Right lobe of liver (tissue), 4 donors: ENCODE results near the gene BST2.
"Not testable (repeated sequence)": the region's sequence is repeated elsewhere in the genome, so short reads cannot be mapped to it uniquely, and the experiment has no call there.

ENCODE experiments used
- POLR2A ChIP-seq: fragments of 450-650 bp; IDR thresholded peaks from one replicate; pipeline ENCODE4 v1.6.1; 2017; ENCODE audit warnings: antibody characterized with exemption, mild to moderate bottlenecking
- TF ChIP-seq, protein P1 (sequence below), 4 donors: fragments of 200-600 bp in 3 of 4; fragments of 450-650 bp in 1 of 4; IDR thresholded peaks; one replicate each; pipeline versions ENCODE4 v1.5.1 to v1.8.0; 2016 to 2022; ENCODE audit warnings: antibody characterized with exemption in 4 of 4, mild to moderate bottlenecking in 2 of 4
- donor health status: DM: no; HTN: no; CAD: no.
- donor health status: DM: no; HTN: no; CAD: no.
- donor health status: DM: no; HTN: yes; CAD: no.

- TF ChIP-seq, protein P1, sequence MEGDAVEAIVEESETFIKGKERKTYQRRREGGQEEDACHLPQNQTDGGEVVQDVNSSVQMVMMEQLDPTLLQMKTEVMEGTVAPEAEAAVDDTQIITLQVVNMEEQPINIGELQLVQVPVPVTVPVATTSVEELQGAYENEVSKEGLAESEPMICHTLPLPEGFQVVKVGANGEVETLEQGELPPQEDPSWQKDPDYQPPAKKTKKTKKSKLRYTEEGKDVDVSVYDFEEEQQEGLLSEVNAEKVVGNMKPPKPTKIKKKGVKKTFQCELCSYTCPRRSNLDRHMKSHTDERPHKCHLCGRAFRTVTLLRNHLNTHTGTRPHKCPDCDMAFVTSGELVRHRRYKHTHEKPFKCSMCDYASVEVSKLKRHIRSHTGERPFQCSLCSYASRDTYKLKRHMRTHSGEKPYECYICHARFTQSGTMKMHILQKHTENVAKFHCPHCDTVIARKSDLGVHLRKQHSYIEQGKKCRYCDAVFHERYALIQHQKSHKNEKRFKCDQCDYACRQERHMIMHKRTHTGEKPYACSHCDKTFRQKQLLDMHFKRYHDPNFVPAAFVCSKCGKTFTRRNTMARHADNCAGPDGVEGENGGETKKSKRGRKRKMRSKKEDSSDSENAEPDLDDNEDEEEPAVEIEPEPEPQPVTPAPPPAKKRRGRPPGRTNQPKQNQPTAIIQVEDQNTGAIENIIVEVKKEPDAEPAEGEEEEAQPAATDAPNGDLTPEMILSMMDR (IDR thresholded peaks at IDR 0.05) = not testable (repeated sequence)
- not testable (repeated sequence) for TF ChIP-seq POLR2A
Observed at GRCh38 chr19:17363852-17364605, 41.4 kb downstream of the BST2 start.
